HepG2 (cell line): ENCODE results near the gene DOCK10. TPM values are rescaled to one million over a fixed set of nuclear protein-coding genes. Genes with fewer than 3 reads are reported as not detected.
"Not testable (repeated sequence)": the region's sequence is repeated elsewhere in the genome, so short reads cannot be mapped to it uniquely, and the experiment has no call there.

Experiments used
- ATAC-seq: fragments of 200-7000 bp; cut with Tn5 transposase; 3 replicates; pipeline ENCODE4 v1.9.1; 2020; ENCODE audit warnings: mild to moderate bottlenecking, moderate library complexity
- BruUV-seq: library from RNA; stranded (reverse); fragments of 400-500 nt; replicated peaks from 2 replicates; lab custom pipeline; 2021; lab: Mats Ljungman, UMichigan
- CTCF ChIA-PET: fragments of 300-600 bp; formaldehyde crosslinking; extraction: SDS; loops from one replicate; lab custom pipeline; 2021; ENCODE audit warnings: low total read pairs, inconsistent platforms, low intra/inter-chr PET ratio; lab: Yijun Ruan, JAX
- POLR2A ChIA-PET: fragments of 350-600 bp; sonication (Branson Sonifier 250); formaldehyde crosslinking; loops from one replicate; lab custom pipeline; 2020; ENCODE audit warnings: antibody characterized with exemption, inconsistent platforms; lab: Yijun Ruan, JAX
- DNase-seq: peaks from one replicate; pipeline ENCODE4 v3.0.0-alpha.2; 2015; ENCODE audit warnings: low spot score
- FAIRE-seq: peaks from 3 replicates; lab custom pipeline; 2011; peaks lifted over from hg19 to GRCh38; lab: Jason Lieb, UNC
- H2AFZ ChIP-seq: one replicate; pipeline ENCODE4 v1.6.1; 2011; ENCODE audit warnings: low read length, inconsistent platforms
- H3K27ac ChIP-seq: fragments of 300-600 bp; 3 replicates; pipeline ENCODE4 v1.8.0; 2011; ENCODE audit warnings: mixed run types, mild to moderate bottlenecking, mixed read lengths, low read length, inconsistent platforms; ENCODE audit not compliant: insufficient read depth; ENCODE audit errors: extremely low read length
- H3K27me3 ChIP-seq, 2 experiments: fragments of 200-600 bp in 1 of 2; 2 replicates in 1 of 2; 3 replicates in 1 of 2; pipeline versions ENCODE4 v1.6.0 to v1.8.0; 2011; ENCODE audit warnings: low read length in 2 of 2, mild to moderate bottlenecking in 2 of 2, moderate library complexity in 2 of 2, inconsistent platforms in 1 of 2; ENCODE audit not compliant: insufficient read depth in 2 of 2, control insufficient read depth in 1 of 2
- H3K36me3 ChIP-seq, 2 experiments: fragments of 200-600 bp in 1 of 2; replicated peaks in 1 of 2; 2 replicates in 1 of 2; 3 replicates in 1 of 2; pipeline versions ENCODE4 v1.5.1 to v1.8.0; 2011; ENCODE audit warnings: low read length in 2 of 2, inconsistent platforms in 1 of 2; ENCODE audit not compliant: insufficient read depth in 2 of 2, control insufficient read depth in 1 of 2
- H3K4me1 ChIP-seq: 2 replicates; pipeline ENCODE4 v1.5.1; 2012; ENCODE audit warnings: low read length, inconsistent platforms; ENCODE audit not compliant: insufficient read depth
- H3K4me2 ChIP-seq: 2 replicates; pipeline ENCODE4 v1.6.0; 2011; ENCODE audit warnings: low read depth, low read length, inconsistent platforms
- H3K4me3 ChIP-seq, 3 experiments: fragments of 200-600 bp in 1 of 3; sonication (generic), shearing (Covaris generic) in 1 of 3; replicated peaks in 1 of 3; 2 replicates each; pipeline ENCODE4 v1.5.1; 2011 to 2016; ENCODE audit warnings: low read length in 3 of 3, inconsistent platforms in 2 of 3, low read depth in 2 of 3, mild to moderate bottlenecking in 2 of 3, control low read depth in 1 of 3, mixed read lengths in 1 of 3; ENCODE audit not compliant: insufficient read depth in 1 of 3
- H3K79me2 ChIP-seq: one replicate; pipeline ENCODE4 v1.6.1; 2011; ENCODE audit warnings: low read length, inconsistent platforms; ENCODE audit not compliant: insufficient read depth
- H3K9ac ChIP-seq: 2 replicates; pipeline ENCODE4 v1.6.0; 2011; ENCODE audit warnings: mild to moderate bottlenecking, low read depth, low read length, inconsistent platforms; ENCODE audit not compliant: insufficient read depth
- H3K9me3 ChIP-seq: 2 replicates; pipeline ENCODE4 v1.5.1; 2012; ENCODE audit warnings: mild to moderate bottlenecking, low read length
- H4K20me1 ChIP-seq: 2 replicates; pipeline ENCODE4 v1.6.0; 2011; ENCODE audit warnings: inconsistent platforms, mild to moderate bottlenecking, low read length, moderate library complexity; ENCODE audit not compliant: insufficient read depth
- MAFF ChIP-seq: IDR thresholded peaks from 2 replicates; pipeline ENCODE4 v1.6.1; 2011; ENCODE audit warnings: low read depth, low read length, improper control_type of control experiment
- MAFK ChIP-seq, 2 experiments: IDR thresholded peaks in 1 of 2; conservative IDR thresholded peaks in 1 of 2; 2 replicates each; pipeline ENCODE4 v1.6.1; 2011; ENCODE audit warnings: improper control_type of control experiment in 2 of 2, low read length in 2 of 2
- WGBS: methylation state at CpG from one replicate; pipeline ENCODE4 v1.1.6; 2017; ENCODE audit warnings: low lambda C conversion rate; 5-methylcytosine and 5-hydroxymethylcytosine counted together
- in situ Hi-C: cut with HindIII; loops from 2 replicates; pipeline ENCODE4 v1.10.0; 2017; ENCODE audit warnings: low pct_unique_long_range_greater_than_20kb; ENCODE audit not compliant: extremely low pct_ligation_motif_present
- intact Hi-C: fragments of 100-400 bp; cut with micrococcal nuclease; formaldehyde crosslinking; loops from one replicate; pipeline ENCODE4 v1.10.0; 2022; ENCODE audit not compliant: unreplicated experiment
- polyA plus RNA-seq, 8 experiments: library from polyadenylated mRNA; depleted of rRNA in 3 of 8; stranded (reverse) in 7 of 8; unstranded in 1 of 8; fragments of >200 nt; fragmentation: Illumina TruSeq in 4 of 8; extraction: Trizol in 4 of 8; gene quantifications; 2 replicates each; pipeline versions ENCODE4 v1.2.1 to v1.2.3, GENCODE V29; 2011 to 2016; ENCODE audit warnings: low read depth in 4 of 8, missing spikeins in 1 of 8, mixed read lengths in 1 of 8; ENCODE audit not compliant: insufficient read depth in 1 of 8
- total RNA-seq, 5 experiments: library from RNA; depleted of rRNA; stranded (reverse); fragments of >200 nt; fragmentation: Illumina TruSeq; extraction: Trizol; gene quantifications; 2 replicates each; pipeline ENCODE4 v1.2.3, GENCODE V29; 2016; ENCODE audit warnings: low read depth in 1 of 5
- TF ChIP-seq, protein P1 (sequence below): sonication (generic); formaldehyde crosslinking; IDR thresholded peaks from 2 replicates; pipeline ENCODE4 v1.4.0; 2020; ENCODE audit warnings: missing genetic modification reagents, borderline replicate concordance

DOCK10 gene
- total and polyA plus RNA-seq, 2 of the 13 experiments (the other 11 are each of a cell fraction or from before 2014, with no cell fraction given) = not detected

DNA sequence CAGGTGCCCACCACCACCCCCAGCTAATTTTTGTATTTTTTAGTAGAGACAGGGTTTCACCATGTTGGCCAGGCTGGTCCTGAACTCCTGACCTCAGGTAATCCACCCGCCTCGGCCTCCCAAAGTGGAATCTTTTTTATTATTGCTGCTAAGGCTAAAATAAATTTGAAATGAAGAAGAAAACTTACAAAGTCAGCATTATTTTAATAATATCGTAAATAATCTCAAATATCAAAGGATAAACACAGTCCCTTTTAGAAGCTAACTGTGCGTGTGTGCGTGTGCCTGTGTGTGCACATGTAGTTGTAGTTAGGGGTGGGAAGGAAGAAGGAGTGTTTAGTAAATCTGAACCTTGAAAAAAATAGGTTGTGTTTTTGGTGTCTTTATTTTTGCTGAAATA is 125.0 kb downstream of the DOCK10 start:
- ATAC-seq, BruUV-seq, CTCF ChIA-PET: not testable (repeated sequence)

GRCh38 chr2:224915136-224915535 is 127.1 kb downstream of the DOCK10 start:
- no peaks in the 10 kb centered on the region for H3K27me3 ChIP-seq
- no peak overlapping the region for H3K4me3 ChIP-seq
- no peak for ATAC-seq
- H4K20me1 ChIP-seq = no peaks in the 10 kb centered on the region
- H3K36me3 ChIP-seq = no peaks in the 10 kb centered on the region
- H3K9me3 ChIP-seq = no peaks in the 10 kb centered on the region
- TF ChIP-seq, protein P1, sequence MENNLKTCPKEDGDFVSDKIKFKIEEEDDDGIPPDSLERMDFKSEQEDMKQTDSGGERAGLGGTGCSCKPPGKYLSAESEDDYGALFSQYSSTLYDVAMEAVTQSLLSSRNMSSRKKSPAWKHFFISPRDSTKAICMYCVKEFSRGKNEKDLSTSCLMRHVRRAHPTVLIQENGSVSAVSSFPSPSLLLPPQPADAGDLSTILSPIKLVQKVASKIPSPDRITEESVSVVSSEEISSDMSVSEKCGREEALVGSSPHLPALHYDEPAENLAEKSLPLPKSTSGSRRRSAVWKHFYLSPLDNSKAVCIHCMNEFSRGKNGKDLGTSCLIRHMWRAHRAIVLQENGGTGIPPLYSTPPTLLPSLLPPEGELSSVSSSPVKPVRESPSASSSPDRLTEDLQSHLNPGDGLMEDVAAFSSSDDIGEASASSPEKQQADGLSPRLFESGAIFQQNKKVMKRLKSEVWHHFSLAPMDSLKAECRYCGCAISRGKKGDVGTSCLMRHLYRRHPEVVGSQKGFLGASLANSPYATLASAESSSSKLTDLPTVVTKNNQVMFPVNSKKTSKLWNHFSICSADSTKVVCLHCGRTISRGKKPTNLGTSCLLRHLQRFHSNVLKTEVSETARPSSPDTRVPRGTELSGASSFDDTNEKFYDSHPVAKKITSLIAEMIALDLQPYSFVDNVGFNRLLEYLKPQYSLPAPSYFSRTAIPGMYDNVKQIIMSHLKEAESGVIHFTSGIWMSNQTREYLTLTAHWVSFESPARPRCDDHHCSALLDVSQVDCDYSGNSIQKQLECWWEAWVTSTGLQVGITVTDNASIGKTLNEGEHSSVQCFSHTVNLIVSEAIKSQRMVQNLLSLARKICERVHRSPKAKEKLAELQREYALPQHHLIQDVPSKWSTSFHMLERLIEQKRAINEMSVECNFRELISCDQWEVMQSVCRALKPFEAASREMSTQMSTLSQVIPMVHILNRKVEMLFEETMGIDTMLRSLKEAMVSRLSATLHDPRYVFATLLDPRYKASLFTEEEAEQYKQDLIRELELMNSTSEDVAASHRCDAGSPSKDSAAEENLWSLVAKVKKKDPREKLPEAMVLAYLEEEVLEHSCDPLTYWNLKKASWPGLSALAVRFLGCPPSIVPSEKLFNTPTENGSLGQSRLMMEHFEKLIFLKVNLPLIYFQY = no peak
- TF ChIP-seq, all 625 proteins: peak for 0
- BruUV-seq = no TSS peak
- ChIA-PET POLR2A (no interaction called here), CTCF (no interaction called here)
- intact Hi-C loops (no loop called here), in situ Hi-C loops (no loop called here)
- no peak overlapping the region for H3K4me2 ChIP-seq
- H3K27ac ChIP-seq = no peak overlapping the region
- no peak for DNase-seq
- H3K9ac ChIP-seq = no peak overlapping the region
- H2AFZ ChIP-seq = no peak overlapping the region
- 0% methylated on average over 1 of the region's 1 CpG for WGBS
- no peaks in the 10 kb centered on the region for H3K79me2 ChIP-seq
- H3K4me1 ChIP-seq = no peaks in the 10 kb centered on the region
- FAIRE-seq = no peak

More for the DNA sequence above, 125.0 kb downstream of the DOCK10 start:
- H3K27ac ChIP-seq, POLR2A ChIA-PET, H3K27me3 ChIP-seq, FAIRE-seq, H4K20me1 ChIP-seq, intact Hi-C loops, in situ Hi-C loops, H3K9ac ChIP-seq, DNase-seq, H3K4me3 ChIP-seq, H3K4me2 ChIP-seq, H2AFZ ChIP-seq, H3K4me1 ChIP-seq, H3K36me3 ChIP-seq, H3K79me2 ChIP-seq, H3K9me3 ChIP-seq: not testable (repeated sequence)
- 31% methylated on average over 5 of the region's 5 CpGs for WGBS
- TF ChIP-seq MAFF (peak; percentile 86), MAFK (conservative IDR thresholded peaks at IDR 0.05 in 1 of 2, IDR thresholded peaks at IDR 0.05 in 1 of 2; ENCODE audit: low read length in 2 of 2) (peak; percentile 71 to 87)
